Putamen (tissue), 1 donor: ENCODE measurements around the gene OGFR.
"Not testable (repeated sequence)": the region's sequence is repeated elsewhere in the genome, so short reads cannot be mapped to it uniquely, and the experiment has no call there.

ENCODE experiments used
- DNase-seq: peaks from one replicate; pipeline ENCODE4 v3.0.0-alpha.2; 2016; ENCODE audit warnings: low spot score

The OGFR gene

DNA sequence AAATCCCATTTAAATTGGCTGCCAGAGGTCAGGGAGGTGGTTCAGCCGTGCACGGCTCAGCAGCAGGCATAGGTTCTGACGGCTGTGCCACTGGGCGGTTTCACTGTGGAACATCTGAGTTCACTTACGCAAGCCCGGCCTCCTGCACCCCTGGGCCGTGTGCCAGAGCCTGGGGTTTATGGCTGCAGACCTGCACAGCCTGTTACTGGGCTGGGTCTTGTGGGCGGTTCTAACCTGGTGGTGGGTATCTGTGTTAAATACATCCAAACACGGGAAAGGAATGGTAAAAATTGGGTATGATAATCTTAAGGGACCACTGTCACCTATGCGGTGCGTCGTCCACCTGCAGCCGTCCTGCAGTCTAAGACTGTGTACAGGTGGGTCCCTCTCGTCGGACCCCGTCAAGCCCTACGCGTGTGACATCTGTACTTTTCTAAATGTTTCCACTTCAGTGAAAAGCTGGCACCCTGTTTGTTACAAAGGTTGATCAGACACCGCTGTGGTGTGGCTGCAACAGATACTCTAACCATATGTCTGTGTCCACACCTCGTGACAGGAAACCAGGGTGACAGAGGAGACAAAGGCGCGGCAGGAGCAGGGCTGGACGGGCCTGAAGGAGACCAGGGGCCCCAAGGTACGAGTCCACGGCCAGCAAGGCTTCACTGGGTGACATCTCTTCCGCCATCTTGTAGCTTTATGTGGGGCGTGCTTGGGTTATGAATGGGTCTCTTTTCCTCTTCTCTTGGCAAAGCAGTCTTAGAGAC lies 33.7 kb downstream of the OGFR start:
- no peak for DNase-seq

DNA sequence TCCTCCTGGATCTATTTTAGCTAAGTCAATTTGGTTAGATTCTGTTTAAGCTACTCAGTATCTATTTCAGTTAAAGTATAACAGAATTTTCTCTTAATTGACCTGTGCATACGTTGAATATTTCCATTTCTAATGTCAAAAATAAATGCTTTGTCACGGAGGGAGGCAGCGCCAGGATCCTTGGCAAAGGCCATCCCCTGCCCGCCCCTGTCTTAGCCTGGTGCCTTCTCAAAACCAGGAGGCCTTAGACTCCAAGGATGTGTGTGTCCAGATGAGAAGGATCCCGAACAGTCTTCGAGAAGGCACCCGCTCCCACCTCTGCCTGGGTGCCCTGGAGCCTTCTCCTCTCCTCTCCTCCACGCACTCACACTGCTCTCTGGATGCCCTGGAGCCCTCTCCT lies 34.6 kb downstream of the OGFR start:
- no peak for DNase-seq

DNA sequence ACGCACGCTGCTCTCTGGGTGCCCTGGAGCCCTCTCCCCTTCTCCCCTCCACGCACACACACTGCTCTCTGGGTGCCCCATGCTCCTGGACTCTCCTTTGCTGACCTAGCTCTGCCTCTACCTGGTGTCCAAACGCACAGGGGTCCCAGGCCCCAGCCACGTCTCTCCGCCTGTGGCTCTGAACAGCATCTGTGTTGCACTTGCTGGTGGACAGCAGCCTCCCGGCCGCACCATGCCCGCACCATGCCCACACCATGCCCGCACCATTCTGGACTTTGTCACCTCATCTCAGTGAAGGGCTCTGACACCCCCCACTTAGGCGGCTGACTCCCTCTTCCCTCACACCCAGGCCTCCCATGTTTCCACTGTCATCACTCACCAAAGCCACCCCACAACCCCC lies 35.2 kb downstream of the OGFR start:
- no peak for DNase-seq

DNA sequence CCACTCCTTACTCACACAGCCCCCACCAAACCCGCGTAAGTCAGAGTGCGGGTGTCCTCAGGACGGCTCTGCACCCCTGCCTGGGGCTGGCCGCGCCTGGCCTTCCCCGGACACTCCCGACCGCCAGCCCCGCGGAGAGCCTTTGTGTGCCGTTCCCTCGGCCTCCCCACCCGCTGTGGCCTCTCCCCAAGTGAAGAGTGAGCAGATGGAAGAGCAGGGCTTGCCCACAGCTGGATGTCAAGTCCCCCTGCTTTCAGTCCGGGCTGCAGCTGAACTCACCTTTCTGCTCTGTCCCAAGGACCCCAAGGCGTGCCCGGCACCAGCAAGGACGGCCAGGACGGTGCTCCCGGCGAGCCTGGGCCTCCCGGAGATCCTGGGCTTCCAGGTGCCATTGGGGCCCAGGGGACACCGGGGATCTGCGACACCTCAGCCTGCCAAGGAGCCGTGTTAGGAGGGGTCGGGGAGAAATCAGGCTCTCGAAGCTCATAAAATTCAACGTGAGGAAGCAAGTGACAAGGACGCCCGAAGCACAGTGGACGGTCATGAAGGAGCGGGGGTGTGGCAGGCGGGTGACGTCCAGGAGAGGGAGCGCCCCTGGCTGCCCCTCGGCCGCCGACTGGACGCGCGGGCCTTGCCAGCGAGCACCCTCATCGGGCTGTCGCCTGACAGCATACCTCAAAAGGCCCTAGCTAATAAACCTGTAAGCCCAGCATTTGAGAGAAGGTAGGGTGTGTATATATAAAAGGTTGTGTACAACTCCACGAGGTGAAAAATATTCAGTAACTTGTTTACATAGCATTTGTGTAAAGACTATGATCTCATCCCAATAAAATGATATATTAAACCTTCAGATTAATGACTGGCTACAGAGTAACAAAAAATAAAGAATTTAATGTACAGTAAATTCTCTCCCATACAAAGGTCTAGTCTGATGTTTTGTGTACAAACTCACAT lies 35.9 kb downstream of the OGFR start:
- DNase-seq = no peak

DNA sequence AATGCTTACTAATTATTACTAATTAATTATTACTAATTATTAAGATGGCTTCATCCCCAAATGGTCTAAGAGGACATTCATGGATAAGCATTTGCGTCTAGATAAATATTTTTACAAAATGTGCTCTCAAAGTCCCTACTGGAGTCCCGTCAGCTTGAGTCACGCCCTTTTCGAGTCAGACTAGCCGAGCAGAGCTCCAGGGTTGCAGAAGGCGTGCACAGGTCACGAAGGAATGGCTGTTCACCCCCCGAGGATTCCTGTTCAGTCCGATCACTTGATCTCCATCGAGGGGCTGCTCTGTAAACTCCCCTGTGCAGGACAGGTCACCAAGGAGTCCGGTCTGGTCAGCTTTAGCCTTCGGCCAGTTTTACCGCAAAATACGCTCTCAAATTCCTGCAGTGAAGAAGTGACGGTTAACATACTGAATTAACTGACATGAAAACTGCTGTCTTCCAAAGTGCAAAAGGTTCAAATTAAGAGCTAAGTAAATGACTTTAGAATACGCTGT lies 37.1 kb downstream of the OGFR start:
- no peak for DNase-seq

DNA sequence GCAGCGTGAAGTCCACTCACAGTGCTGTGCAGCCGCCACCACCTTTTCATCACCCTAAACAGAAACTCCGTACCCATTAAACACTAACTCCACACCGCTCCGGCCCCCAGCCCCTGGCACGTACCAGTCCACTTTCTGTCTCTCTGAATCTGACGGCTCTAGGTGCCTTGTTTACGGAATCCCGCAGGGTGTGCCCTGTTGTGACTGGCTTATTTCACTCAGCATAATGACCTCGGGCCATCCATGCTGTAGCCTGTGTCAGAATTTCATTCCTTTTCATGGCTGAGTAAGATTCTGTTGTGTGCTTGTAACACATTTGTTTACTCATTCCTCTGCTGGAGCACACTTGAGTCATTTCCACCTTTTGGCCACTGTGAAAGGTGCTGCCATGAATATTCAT lies 39.0 kb downstream of the OGFR start:
- no peak for DNase-seq

DNA sequence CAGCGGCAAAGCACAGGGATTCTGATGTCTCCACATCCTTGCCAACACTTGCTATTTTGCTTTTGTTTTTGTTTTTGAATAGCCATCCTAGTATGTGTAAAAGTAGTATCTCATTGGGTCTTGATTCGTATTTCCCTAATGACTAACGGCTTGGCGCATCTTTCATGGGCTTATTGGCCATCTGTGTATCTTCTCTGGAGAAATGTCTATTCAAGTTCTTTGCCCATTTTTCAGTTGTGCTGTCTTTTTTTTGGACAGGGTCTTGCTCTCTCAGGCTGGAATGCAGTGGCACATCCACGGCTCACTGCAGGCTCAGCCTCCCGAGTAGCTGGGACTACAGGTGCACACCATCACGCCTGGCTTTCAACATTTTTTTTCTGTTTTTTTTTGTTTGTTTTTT lies 39.5 kb downstream of the OGFR start:
- DNase-seq = no peak

DNA sequence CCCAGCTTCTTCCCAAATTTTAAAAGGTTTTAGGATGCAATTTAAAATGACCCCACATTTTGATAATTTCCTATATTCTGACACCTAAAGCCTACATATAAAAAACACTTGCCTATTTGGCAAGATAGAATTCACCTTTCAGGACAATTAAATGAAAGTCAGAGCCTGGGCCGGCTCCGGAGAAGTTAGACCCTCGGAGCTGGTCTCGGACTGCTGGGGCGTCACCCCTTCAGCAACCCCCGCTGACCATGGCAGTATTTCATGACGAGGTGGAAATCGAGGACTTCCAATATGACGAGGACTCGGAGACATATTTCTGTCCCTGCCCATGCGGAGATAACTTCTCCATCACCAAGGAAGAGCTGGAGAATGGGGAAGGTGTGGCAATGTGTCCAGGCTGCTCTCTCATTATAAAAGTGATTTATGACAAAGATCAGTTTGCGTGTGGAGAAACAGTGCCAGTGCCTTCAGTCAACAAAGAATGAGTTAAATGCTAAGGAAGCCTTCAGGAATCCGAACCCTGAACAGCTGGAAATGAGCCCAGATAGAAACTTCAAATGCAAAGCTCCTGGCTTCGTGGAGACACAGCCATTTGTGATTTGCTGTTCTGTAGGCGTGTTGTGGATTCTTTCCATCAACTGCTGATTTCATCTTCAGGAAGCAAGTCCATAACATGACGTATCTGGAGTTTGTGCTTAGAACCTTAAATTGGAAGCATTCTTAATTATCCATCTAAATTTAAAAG lies 41.0 kb downstream of the OGFR start:
- no peak for DNase-seq

DNA sequence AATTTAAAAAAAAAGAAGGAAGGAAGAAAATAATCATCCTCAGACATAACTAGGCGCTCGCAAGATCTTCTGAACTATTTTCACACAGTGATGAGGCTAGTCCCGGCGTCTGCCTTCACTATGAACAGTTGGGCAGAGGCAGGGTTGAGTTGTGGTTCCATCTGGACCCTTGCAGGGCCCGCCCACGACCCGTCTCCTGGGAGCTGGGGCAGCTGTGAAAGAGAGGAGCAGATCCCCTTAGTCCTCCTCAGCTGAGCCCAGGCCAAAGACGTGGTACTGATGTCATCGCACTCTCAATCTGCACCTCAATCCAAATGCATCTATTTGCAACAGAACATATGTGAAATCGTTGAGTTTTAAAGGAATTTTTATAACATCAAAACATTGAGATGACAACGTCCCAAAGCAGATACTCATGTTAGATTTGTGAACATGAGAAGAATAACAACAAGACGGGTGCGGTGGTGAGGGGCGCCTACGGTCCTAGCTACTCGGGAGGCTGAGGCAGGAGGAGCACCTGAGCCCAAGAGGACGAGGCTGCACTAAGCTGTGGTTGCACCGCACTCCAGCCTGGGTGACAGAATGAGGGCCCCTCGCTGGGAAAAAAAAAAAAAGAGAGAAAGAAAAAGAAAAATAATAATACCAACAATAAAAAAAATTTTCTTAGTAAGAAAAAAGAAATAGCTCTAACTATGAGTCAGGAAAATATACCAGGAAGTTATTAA lies 41.7 kb downstream of the OGFR start:
- no peak for DNase-seq

DNA sequence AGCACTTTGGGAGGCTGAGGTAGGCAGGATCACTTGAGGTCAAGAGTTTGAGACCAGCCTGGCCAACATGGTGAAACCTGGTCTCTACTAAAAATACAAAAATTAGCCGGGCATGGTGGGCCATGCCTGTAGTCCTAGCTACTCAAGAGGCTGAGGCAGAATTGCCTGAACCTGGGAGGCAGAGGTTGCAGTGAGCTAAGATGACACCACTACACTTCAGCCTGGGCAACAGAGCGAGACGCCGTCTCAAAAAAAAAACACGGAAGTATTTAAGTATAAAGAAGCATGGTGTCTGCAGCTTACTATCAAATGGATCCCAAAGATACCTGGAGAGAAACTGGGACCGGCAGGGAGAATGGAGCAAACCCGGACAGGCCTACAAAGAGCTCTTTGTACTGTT lies 44.3 kb downstream of the OGFR start:
- not testable (repeated sequence) for DNase-seq

DNA sequence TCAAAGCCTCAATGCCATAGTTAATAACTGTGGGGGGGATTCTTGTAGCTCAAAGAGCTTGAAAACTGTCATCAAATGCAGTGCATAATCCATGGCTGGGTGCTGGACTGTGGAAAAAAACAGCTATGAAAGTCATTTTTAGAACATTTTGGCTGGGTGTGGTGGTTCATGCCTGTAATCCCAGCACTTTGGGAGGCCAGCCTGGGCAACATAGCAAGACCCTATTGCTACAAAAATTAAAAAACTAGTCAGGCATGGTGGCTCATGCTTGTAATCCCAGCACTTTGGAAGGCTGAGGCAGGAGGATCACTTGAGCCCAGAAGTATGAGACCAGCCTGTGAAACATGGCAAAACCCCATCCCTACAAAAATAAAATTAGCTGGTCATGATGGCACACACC lies 44.8 kb downstream of the OGFR start:
- DNase-seq = no peak

DNA sequence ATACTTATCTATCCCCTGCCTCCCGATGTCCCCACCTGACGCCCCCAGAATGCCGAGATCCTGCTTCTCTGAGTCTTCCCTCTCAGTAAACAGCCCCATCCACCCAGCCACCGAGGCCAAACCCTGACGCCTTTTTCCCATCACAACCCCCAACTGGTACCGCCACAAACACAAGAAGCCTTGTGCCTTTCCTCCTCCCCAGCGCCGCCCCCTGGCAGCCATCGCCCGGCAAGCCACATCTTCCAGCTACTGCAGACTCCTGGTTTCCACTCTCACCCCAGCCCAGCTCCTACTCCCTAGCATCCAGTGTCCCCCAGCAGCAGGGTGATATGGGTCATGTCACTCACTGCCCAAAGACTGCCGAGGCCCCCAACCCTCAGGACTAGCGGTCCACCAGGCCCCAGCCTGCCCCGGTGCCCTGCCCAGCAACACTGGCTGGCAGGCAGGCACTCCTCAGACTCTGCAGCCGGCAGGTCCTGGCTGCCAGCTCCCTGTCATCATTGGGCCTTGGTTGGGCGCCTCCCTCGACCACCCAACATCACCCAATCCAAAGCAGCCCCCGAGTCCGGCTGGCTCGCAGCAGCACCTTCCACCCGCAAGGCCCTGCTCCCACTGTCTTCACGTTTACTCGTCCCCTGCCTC lies 45.8 kb downstream of the OGFR start:
- DNase-seq = peak; percentile 88

DNA sequence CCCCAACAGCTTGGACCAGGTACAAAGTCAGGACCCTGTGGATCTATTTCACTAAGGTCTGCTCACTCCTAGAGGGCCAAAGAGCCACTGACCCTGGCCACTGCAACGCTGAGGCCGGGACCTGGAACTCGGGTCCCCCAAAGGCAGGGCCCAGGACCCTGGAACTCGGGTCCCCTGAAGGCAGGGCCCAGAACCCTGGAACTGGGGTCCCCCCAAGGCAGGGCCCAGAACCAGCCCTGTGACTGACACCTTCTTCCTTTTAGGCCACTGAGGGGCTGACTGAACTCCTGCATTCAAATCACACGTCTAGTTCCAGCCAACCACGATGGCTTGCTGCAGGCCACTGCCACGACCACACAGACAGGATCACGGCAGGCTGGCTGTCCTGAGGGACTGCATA lies 47.6 kb downstream of the OGFR start:
- DNase-seq = no peak

DNA sequence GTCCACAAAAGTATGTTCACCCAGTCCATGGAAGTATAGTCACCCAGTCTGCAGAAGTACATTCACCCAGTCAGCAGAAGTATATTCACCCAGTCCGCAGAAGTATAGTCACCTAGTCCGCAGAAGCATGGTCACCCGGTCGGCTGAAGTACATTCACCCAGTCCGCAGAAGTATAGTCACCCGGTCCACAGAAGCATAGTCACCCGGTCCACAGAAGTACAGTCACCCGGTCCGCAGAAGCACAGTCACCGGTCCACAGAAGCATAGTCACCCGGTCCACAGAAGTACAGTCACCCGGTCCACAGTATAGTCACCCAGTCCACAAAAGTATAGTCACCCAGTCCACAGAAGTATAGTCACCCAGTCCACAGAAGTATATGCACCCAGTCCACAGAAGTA lies 48.2 kb downstream of the OGFR start:
- no peak for DNase-seq

DNA sequence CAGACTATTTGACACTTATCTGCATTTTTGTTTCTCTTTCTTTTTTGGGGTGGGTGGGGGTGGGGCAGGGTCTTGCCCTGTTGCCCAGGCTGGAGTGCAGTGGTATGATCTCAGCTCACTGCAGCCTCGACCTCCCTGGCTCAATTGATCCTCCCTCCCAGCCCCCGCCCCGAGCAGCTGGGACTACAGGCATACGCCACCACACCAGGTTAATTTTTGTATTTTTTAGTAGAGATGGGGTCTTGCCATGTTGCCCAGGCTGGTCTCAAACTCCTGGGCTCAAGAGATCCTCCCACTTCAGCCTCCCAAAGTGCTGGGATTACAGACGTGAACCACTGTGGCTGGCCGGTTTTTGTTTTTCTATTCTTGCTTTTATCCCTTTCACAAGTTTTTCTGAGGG lies 48.7 kb downstream of the OGFR start:
- DNase-seq = not testable (repeated sequence)

DNA sequence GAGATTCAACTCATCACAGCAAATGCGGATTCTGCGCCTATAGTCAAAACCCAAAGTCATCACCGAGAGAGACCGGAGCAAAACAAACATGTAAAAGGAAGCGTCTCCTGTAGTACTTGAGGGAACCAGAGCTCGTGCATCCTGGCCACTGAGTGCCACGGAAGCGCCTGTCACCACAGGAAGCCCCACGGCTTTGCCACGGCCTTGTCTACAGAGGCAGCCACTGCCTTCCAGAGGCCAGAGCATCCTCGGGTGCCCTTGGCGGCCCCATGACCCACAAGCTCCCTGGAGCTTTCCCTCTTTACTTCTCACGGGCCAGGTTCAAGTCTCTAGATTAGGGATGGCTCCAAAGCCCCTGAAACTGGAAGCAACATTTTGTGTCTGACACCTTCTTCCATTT lies 49.5 kb downstream of the OGFR start:
- DNase-seq = no peak

DNA sequence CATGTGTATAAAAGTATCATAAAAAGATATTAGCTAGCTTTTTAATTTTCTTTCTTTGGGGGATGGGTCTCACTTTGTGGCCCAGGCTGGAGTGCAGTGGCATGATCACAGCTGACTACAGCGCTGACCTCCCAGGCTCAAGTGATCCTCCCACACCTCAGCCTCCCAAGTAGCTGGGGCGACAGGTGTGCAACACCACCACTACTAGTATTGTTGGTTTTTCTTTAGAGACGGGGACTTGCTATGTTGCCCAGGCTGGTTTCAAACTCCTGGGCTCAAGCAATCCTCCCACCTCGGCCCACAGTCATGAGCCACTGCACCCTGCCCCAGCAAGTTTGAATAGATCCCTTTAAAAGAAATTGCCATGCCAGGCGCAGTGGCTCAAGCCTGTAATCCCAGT lies 50.5 kb downstream of the OGFR start:
- DNase-seq = no peak

DNA sequence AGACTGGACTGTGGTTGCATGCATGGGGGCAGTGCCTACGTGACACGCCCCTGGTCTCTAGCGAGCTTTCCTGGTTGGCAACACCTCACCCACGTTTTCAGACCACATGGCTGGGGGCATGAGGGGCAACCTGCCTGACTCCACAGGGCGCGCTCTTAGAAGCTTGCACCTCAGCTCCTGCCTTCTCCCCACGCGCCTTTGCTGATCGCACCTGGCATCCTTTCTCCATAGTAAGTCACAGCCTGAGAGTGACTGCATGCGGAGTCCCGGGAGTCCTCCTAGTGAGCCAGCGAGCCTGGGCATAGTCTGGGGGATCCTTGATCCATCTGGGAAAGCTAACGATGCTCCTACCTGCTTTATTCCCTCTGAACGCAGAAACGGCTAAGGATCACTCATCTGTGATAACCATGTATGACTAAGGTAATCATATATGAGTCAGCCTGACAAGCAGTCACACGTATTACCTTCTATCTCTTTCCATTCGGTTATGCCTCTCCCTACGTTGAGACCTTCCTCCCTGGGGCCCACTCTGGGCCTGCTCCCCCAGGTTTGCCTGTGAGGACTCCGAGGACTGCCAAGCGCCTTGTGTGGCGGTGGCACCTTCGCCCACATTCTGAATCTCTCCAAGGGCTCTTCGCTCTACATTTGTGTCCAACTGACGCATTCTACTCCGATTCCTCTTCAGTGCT lies 52.4 kb downstream of the OGFR start:
- DNase-seq = no peak

DNA sequence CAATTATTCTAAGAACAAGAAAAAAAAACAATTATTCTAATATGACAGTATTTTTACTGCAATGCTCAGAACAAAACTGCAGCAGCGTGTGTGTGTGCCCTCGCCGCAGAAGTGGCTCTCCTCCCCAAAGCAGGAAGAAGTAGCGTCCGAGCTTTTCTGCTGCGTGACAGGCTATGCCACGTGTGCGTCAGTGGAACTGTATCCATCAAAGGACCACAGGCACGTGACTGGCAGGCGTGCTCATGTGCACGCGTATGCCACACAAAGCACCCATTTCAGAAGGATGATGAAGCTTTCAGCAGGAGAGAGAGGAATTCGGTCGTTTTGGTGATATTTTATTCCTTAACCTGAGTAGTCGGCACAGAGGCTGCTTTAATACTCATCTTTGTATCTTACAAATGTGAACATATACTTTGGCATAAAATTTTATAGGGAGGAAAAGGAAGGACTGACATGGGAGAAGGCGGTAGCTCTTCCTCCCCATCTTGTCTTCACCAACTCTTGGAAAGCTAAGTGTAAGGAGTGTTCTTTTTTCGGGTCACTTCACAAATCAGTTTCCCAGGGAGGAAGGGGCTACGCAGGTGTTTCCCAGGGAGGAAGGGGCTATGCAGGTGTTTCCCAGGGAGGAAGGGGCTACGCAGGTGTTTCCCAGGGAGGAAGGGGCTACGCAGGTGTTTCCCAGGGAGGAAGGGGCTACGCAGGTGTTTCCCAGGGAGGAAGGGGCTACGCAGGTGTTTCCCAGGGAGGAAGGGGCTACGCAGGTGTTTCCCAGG lies 53.6 kb downstream of the OGFR start:
- peak; percentile 66 for DNase-seq

DNA sequence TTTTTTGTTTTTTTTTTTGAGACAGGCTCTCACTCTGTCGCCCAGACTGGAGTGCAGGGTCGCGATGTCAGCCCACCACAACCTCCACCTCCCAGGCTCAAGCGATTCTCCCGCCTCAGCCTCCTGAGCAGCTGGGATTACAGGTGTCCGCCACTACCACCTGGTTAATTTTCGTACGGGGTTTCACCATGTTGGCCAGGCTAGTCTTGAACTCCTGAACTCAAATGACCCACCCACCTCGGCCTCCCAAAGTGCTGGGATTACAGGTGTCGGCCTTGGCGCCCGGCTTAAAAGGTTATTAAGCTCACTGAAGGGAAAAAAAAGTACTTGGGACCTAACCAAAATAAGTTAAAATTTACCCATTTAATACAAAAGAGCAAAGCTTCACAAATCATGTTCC lies 55.1 kb downstream of the OGFR start:
- no peak for DNase-seq
